Mesenchymal stem cell (in vitro differentiated cells and primary cell): ENCODE data around the gene MAEL. TPM values are rescaled to one million over a fixed set of nuclear protein-coding genes. Genes with fewer than 3 reads are reported as not detected.

Source experiments
- DNase-seq: peaks from one replicate; pipeline ENCODE4 v3.0.0-alpha.2; 2013
- H2AFZ ChIP-seq: one replicate; pipeline ENCODE4 v1.6.1; 2013; ENCODE audit warnings: low read depth, mild to moderate bottlenecking, control low read depth, inconsistent platforms, low read length, moderate library complexity
- H2AK5ac ChIP-seq: 2 replicates; pipeline ENCODE4 v1.6.1; 2013; ENCODE audit warnings: low read length, moderate library complexity, mild to moderate bottlenecking, inconsistent platforms; ENCODE audit not compliant: severe bottlenecking
- H2BK120ac ChIP-seq: one replicate; pipeline ENCODE4 v1.6.1; 2013; ENCODE audit warnings: low read depth, mild to moderate bottlenecking, inconsistent platforms, low read length, moderate library complexity
- H2BK12ac ChIP-seq, 2 experiments: one replicate each; pipeline ENCODE4 v1.6.1; 2013; ENCODE audit warnings: inconsistent platforms in 2 of 2, low read length in 2 of 2, mild to moderate bottlenecking in 2 of 2, moderate library complexity in 2 of 2, control low read depth in 1 of 2
- H2BK15ac ChIP-seq: one replicate; pipeline ENCODE4 v1.6.1; 2013; ENCODE audit warnings: mild to moderate bottlenecking, low read depth, inconsistent platforms; ENCODE audit not compliant: poor library complexity, severe bottlenecking
- H2BK5ac ChIP-seq: 2 replicates; pipeline ENCODE4 v1.6.1; 2013; ENCODE audit warnings: low read depth, mild to moderate bottlenecking, low read length, control low read depth, inconsistent platforms; ENCODE audit not compliant: poor library complexity, severe bottlenecking
- H3K14ac ChIP-seq, 2 experiments: one replicate each; pipeline ENCODE4 v1.6.1; 2013; ENCODE audit warnings: inconsistent platforms in 2 of 2, low read length in 2 of 2, control low read depth in 1 of 2, mild to moderate bottlenecking in 1 of 2, moderate library complexity in 1 of 2
- H3K18ac ChIP-seq, 2 experiments: one replicate each; pipeline ENCODE4 v1.6.1; 2013; ENCODE audit warnings: inconsistent platforms in 2 of 2, low read length in 2 of 2, control low read depth in 1 of 2, low read depth in 1 of 2, mild to moderate bottlenecking in 1 of 2
- H3K23ac ChIP-seq, 2 experiments: one replicate each; pipeline ENCODE4 v1.6.1; 2013; ENCODE audit warnings: inconsistent platforms in 2 of 2, low read length in 2 of 2, mild to moderate bottlenecking in 2 of 2, moderate library complexity in 2 of 2, control low read depth in 1 of 2
- H3K27ac ChIP-seq: 2 replicates; pipeline ENCODE4 v1.5.1; 2013; ENCODE audit warnings: mild to moderate bottlenecking, moderate library complexity, low read length, control low read depth, inconsistent platforms; ENCODE audit not compliant: poor library complexity, severe bottlenecking
- H3K27me3 ChIP-seq, 2 experiments: 2 replicates each; pipeline versions ENCODE4 v1.6.1 to v1.7.0; 2013; ENCODE audit warnings: low read length in 2 of 2, mild to moderate bottlenecking in 2 of 2, moderate library complexity in 2 of 2, control low read depth in 1 of 2, inconsistent platforms in 1 of 2; ENCODE audit not compliant: control insufficient read depth in 1 of 2, insufficient read depth in 1 of 2
- H3K36me3 ChIP-seq, 2 experiments: 2 replicates each; pipeline versions ENCODE4 v1.6.1 to v1.7.0; 2013; ENCODE audit warnings: low read length in 2 of 2, control low read depth in 1 of 2, inconsistent platforms in 1 of 2, low read depth in 1 of 2, mild to moderate bottlenecking in 1 of 2; ENCODE audit not compliant: insufficient read depth in 2 of 2, control insufficient read depth in 1 of 2
- H3K4ac ChIP-seq, 2 experiments: one replicate each; pipeline ENCODE4 v1.6.1; 2013; ENCODE audit warnings: inconsistent platforms in 2 of 2, low read length in 2 of 2, mild to moderate bottlenecking in 2 of 2, moderate library complexity in 2 of 2, control low read depth in 1 of 2, low read depth in 1 of 2
- H3K4me1 ChIP-seq: 2 replicates; pipeline ENCODE4 v1.6.1; 2013; ENCODE audit warnings: low read depth, low read length, control low read depth; ENCODE audit not compliant: control insufficient read depth, insufficient read depth
- H3K4me2 ChIP-seq: 2 replicates; pipeline ENCODE4 v1.6.1; 2013; ENCODE audit warnings: low read length, mild to moderate bottlenecking, inconsistent platforms; ENCODE audit not compliant: poor library complexity, severe bottlenecking
- H3K4me3 ChIP-seq, 2 experiments: 2 replicates each; pipeline versions ENCODE4 v1.5.1 to v1.7.0; 2013; ENCODE audit warnings: low read length in 2 of 2, mild to moderate bottlenecking in 2 of 2, control low read depth in 1 of 2, low read depth in 1 of 2; ENCODE audit not compliant: insufficient read depth in 1 of 2
- H3K79me1 ChIP-seq: replicated peaks from 2 replicates; pipeline ENCODE4 v1.6.1; 2013; ENCODE audit warnings: mild to moderate bottlenecking, control low read depth, low read length, inconsistent platforms; ENCODE audit not compliant: poor library complexity, severe bottlenecking
- H3K9ac ChIP-seq: 2 replicates; pipeline ENCODE4 v1.7.0; 2013; ENCODE audit warnings: mild to moderate bottlenecking, low read length, moderate library complexity
- H3K9me3 ChIP-seq: 2 replicates; pipeline ENCODE4 v1.7.0; 2013; ENCODE audit warnings: mild to moderate bottlenecking, low read length; ENCODE audit not compliant: control insufficient read depth
- H4K8ac ChIP-seq: one replicate; pipeline ENCODE4 v1.6.1; 2013; ENCODE audit warnings: inconsistent platforms, mild to moderate bottlenecking, low read length, moderate library complexity
- H4K91ac ChIP-seq: one replicate; pipeline ENCODE4 v1.6.1; 2013; ENCODE audit warnings: mild to moderate bottlenecking, low read length, inconsistent platforms
- WGBS: methylation state at CpG from one replicate; pipeline ENCODE4 v1.1.7; 2013; ENCODE audit warnings: mixed read lengths; 5-methylcytosine and 5-hydroxymethylcytosine counted together
- small RNA-seq: library from polyadenylated mRNA; stranded (forward); fragments of <200 nt; extraction: miRNeasy Mini kit (QIAGEN cat#:217004); gene quantifications from one replicate; pipeline ENCODE3, GENCODE V24; 2013; ENCODE audit warnings: low read depth

MAEL gene

DNA sequence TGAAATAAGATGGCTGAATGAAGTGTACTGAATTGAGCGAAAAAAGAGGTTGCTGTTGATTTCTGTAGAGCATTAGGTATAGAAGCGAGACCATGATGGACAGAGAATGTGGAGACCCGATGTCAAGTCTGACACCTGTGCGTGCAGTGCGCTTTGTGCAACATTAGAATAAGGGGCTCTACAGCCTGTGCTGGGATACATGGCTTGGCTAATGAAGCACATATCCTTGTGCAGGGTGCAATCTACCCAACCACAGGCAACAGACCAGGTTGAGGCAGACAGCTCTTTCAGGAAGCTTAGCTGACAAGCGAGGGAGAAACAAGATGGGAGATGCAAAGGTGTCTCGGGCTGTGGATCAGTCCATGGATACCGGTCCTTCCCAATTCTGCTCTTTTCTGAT lies 82.2 kb downstream of the MAEL start:
- Histone ChIP-seq H3K9ac (no peak overlapping the region), H3K4me2 (no peak overlapping the region), H2AK5ac (no peak overlapping the region), H2BK12ac (no peak overlapping the region), H3K18ac (no peak overlapping the region), H3K9me3 (no peaks in the 10 kb centered on the region), H3K27me3 (peaks cover 21 to 49% of the 10 kb centered on the region in 2 experiments), H3K4ac (no peak overlapping the region), H2BK15ac (no peak overlapping the region), H4K8ac (no peak overlapping the region), H2BK120ac (no peak overlapping the region), H2AFZ (no peak overlapping the region), H3K14ac (no peak overlapping the region), H3K27ac (no peak overlapping the region), H4K91ac (no peak overlapping the region), H2BK5ac (no peak overlapping the region), H3K4me3 (no peak overlapping the region), H3K79me1 (no peaks in the 10 kb centered on the region), H3K4me1 (peaks cover 2% of the 10 kb centered on the region), H3K36me3 (peaks cover 0 to 2% of the 10 kb centered on the region in 2 experiments), H3K23ac (no peak overlapping the region)
- 97% methylated on average over 8 of the region's 8 CpGs for WGBS
- DNase-seq = no peak

Small RNAs within 50 kb of the gene (small RNA-seq; reads per million reads assigned to genes)
- gene RNA5SP65 = not detected
